Neutrophil (primary cell): ENCODE measurements around the gene PSMG4.

Experiments
- H3K27ac ChIP-seq: fragments of 200-600 bp; sonication (generic); 2 replicates; pipeline ENCODE4 v1.5.1; 2016; ENCODE audit warnings: mild to moderate bottlenecking, moderate library complexity
- H3K27me3 ChIP-seq: fragments of 200-600 bp; sonication (generic); 2 replicates; pipeline ENCODE4 v1.6.0; 2016; ENCODE audit warnings: mild to moderate bottlenecking
- H3K36me3 ChIP-seq: fragments of 200-600 bp; sonication (generic); 2 replicates; pipeline ENCODE4 v1.5.1; 2017
- H3K4me1 ChIP-seq, 2 experiments: fragments of 200-600 bp in 1 of 2; sonication (generic) in 1 of 2; 1 replicate in 1 of 2; 2 replicates in 1 of 2; pipeline versions ENCODE4 v1.5.1 to v1.6.1; 2013 to 2016; ENCODE audit warnings: low read depth in 1 of 2, low read length in 1 of 2, mild to moderate bottlenecking in 1 of 2, moderate library complexity in 1 of 2; ENCODE audit not compliant: control insufficient read depth in 1 of 2, insufficient read depth in 1 of 2
- H3K4me3 ChIP-seq, 2 experiments: fragments of 200-600 bp in 1 of 2; sonication (generic) in 1 of 2; 1 replicate in 1 of 2; 2 replicates in 1 of 2; pipeline ENCODE4 v1.5.1; 2013 to 2016; ENCODE audit warnings: low read depth in 1 of 2, low read length in 1 of 2, mild to moderate bottlenecking in 1 of 2, moderate library complexity in 1 of 2
- H3K9me3 ChIP-seq: fragments of 200-600 bp; sonication (generic); 2 replicates; pipeline ENCODE4 v1.5.1; 2016
- TF ChIP-seq, protein P1 (sequence below): fragments of 200-600 bp; sonication (generic); IDR thresholded peaks from 2 replicates; pipeline ENCODE4 v1.5.1; 2016; ENCODE audit warnings: antibody characterized with exemption

PSMG4 gene, protein sequence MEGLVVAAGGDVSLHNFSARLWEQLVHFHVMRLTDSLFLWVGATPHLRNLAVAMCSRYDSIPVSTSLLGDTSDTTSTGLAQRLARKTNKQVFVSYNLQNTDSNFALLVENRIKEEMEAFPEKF

DNA sequence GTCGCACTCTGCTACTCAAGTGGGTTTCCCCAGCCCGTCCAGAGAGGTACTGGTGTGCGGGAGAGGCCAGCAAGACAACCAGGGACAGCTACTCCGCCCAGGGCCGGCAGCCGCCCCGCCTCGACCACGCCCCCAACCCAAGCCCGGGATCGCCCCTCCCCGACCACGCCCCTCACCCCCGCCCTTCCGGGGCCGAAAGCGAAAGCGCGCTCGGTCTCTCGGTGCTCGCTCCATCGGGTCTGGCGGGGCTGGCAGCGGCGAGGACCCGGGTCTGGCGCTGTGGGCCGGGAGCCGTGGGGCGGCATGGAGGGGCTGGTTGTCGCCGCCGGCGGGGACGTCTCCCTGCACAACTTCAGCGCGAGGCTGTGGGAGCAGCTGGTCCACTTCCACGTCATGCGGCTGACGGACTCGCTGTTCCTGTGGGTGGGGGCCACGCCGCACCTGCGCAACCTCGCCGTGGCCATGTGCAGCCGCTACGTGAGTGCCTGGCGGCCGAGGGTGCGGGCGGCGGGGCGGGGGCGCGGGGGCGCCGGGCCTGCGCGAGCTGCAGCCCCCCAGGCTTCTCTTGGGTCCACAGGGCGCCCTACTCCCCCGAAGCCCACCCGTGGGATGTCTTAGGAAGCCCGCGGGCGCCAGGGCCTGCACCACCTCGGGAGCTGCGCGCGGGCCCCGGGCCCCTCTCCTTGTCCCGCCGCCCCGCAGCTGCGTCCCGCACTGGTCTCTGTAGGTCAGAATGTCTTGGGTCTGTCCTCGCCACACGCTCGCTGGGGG is at the start of gene PSMG4:
PSMG4 (plus strand) TSS at position 228 of the 771 bp plus-strand sequence; CDS start at position 304, 76 bp downstream.
- H3K4me3 ChIP-seq = peak within 1 kb of the TSS; percentile 92 to 93

DNA sequence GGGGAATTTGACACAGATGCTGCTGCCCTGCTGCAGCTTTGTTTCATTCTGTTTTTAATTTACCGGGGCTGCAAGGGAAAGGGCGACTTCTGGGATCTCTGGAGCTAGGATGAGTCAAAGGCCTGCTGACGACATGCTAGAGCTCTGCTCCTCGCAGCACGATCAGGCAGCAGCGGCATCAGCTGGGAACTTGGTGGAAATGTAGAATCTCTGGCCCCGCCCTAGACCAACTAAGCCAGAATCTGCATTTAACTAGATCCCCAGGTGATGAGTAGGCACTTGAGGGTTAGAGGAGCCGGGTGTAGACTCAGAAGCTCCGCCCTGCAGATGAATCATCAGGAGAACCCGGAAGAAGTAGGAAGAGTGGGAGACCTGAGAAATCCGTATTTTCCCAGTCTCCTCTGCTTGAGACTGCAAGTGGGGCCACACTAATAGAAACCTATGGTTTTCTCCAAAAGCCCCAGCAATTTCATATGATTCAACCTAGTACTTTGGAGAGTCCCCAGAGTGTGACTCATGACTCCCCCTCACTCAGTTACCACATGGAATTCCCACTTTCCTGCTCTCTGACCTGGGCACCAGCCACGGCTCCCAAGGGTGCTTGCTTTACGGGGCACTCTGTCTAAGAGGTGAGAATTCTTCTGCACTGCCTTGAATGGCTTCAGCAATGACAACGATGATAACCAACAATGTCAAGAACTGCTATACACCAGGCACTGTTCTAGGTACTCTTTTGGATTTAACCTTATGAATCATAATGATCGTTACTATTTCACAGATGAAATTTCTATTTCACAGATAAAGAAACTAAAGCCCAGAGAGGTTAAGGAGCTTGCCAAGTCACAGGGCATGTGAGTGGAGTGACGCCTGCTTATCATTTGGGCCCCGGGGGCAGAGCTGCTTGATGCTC is 49.4 kb upstream of the PSMG4 start:
- Histone ChIP-seq H3K4me3 (no peak overlapping the region), H3K9me3 (no peaks in the 10 kb centered on the region), H3K27me3 (peaks cover 76% of the 10 kb centered on the region), H3K4me1 (no peaks in the 10 kb centered on the region), H3K36me3 (no peaks in the 10 kb centered on the region), H3K27ac (no peak overlapping the region)
- TF ChIP-seq, protein P1, sequence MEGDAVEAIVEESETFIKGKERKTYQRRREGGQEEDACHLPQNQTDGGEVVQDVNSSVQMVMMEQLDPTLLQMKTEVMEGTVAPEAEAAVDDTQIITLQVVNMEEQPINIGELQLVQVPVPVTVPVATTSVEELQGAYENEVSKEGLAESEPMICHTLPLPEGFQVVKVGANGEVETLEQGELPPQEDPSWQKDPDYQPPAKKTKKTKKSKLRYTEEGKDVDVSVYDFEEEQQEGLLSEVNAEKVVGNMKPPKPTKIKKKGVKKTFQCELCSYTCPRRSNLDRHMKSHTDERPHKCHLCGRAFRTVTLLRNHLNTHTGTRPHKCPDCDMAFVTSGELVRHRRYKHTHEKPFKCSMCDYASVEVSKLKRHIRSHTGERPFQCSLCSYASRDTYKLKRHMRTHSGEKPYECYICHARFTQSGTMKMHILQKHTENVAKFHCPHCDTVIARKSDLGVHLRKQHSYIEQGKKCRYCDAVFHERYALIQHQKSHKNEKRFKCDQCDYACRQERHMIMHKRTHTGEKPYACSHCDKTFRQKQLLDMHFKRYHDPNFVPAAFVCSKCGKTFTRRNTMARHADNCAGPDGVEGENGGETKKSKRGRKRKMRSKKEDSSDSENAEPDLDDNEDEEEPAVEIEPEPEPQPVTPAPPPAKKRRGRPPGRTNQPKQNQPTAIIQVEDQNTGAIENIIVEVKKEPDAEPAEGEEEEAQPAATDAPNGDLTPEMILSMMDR = no peak

More for the DNA sequence above, at the start of gene PSMG4:
- no peaks in the 10 kb centered on the region for H3K9me3 ChIP-seq
- peak within 1 kb of the TSS; percentile 75 for H3K27ac ChIP-seq
- H3K4me1 ChIP-seq = peaks cover 14 to 16% of the 10 kb centered on the region in 2 experiments
- peaks cover 40% of the 10 kb centered on the region for H3K27me3 ChIP-seq
- TF ChIP-seq, protein P1 = peak; percentile 40
- peaks cover 7% of the 10 kb centered on the region for H3K36me3 ChIP-seq

DNA sequence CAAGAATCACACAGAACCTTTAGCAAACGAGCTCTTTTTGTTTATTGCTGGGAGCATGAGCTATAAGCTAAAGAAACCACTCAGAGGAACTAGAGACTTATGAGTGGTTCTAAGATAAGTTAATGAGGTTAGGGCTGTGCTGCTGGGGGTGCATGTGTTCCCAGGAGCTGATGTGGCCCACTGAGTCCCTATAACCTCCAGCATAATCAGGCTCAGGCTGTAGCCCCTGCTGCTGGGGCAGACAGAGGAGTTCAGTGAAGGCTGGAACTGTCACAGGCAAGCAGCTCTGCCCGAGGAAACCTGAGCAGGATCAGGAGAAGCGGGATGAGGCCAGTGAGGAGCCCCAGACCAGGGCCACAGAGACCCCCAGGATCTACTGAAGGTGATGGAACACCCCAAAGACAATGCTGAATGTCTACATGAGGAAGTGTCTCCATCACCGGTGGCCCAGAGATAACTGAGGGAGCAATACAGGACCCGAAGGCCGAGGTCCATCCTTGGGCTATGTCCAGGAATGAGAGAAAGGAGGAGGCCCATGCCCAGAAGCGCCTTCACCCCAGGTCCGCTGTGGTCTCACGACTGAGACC is 48.6 kb upstream of the PSMG4 start:
- H3K4me1 ChIP-seq = no peaks in the 10 kb centered on the region
- H3K9me3 ChIP-seq = no peaks in the 10 kb centered on the region
- no peaks in the 10 kb centered on the region for H3K36me3 ChIP-seq
- H3K4me3 ChIP-seq = no peak overlapping the region
- peaks cover 84% of the 10 kb centered on the region for H3K27me3 ChIP-seq
- TF ChIP-seq, protein P1 = no peak
- no peak overlapping the region for H3K27ac ChIP-seq

DNA sequence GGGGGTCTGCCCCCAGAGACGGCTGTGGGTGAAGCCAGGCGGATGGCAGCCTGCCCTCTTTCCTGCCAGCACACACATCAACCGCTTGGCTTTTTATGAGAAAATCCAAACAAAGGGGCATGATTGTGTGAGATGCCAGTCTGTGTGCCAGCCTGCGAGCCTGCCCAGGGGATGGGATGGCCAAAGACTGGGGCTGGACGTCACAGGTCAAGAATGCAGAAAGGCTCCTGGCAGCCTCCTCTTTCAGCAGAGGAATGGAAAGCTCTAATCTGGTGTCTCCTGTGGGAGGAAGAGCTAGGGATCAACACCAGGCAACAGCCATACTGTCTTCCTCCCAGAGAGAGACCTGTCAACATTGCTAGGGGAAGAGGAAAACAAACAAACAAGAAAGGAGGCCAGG is 47.1 kb upstream of the PSMG4 start:
- H3K27ac ChIP-seq = no peak overlapping the region
- no peaks in the 10 kb centered on the region for H3K4me1 ChIP-seq
- no peaks in the 10 kb centered on the region for H3K9me3 ChIP-seq
- TF ChIP-seq, protein P1 = no peak
- no peaks in the 10 kb centered on the region for H3K36me3 ChIP-seq
- H3K27me3 ChIP-seq = peaks cover 91% of the 10 kb centered on the region
- H3K4me3 ChIP-seq = no peak overlapping the region

DNA sequence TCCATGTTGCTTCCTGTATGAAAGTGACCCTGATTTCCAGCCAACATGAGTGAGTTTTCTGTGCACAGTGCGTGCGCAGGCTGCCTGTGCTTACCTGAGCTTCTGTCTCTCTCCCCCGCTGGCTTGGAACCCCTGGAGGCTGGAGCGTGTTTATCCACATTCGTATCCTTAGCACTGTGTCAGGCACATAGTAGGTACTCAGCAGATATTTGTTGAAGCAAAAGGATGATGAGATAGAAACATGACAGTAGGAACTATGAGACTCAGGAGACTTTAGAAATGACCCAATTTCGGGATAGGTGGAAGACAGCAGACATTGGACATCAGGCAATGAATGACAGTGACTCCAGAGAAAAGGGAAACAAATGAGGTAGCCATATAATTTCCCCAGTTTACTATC is 46.5 kb upstream of the PSMG4 start:
- peaks cover 90% of the 10 kb centered on the region for H3K27me3 ChIP-seq

More for the DNA sequence above, 46.5 kb upstream of the PSMG4 start:
- Histone ChIP-seq H3K36me3 (no peaks in the 10 kb centered on the region), H3K27ac (no peak overlapping the region), H3K9me3 (no peaks in the 10 kb centered on the region), H3K4me3 (no peak overlapping the region), H3K4me1 (no peaks in the 10 kb centered on the region)
- TF ChIP-seq, protein P1 = no peak
